ENCODE data around the gene SPATA13. TPM values are rescaled to one million over a fixed set of nuclear protein-coding genes. Genes with fewer than 3 reads are reported as not detected.
A peak's percentile ranks its signal among the peaks of the same experiment; 100 is the strongest.

Gene SPATA13
- total RNA-seq, 1 donor from 2014 or later: 5.1 TPM

DNA sequence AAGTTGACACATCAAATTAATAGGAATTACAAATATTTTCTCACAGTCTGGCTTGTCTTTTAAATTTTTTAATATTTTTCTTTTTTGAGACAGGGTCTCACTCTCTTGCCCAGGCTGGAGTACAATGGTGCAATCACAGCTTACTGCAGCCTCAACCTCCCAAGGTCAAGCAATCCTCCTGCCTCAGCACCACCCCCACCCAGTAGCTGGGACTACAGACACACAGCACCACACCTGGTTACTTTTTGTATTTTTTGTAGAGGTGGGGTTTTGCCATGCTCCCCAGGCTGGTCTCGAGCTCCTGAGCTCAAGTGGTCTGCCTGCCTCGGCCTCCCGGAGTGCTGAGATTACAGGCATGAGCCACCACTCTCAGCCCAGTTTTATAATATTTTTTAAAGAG, 72.0 kb downstream of the SPATA13 start:
- no peak for DNase-seq (ENCODE audit: low spot score)
- H3K9me3 Mint-ChIP-seq (ENCODE audit: low read depth): no peaks in the 10 kb centered on the region
- TF ChIP-seq, protein P1, sequence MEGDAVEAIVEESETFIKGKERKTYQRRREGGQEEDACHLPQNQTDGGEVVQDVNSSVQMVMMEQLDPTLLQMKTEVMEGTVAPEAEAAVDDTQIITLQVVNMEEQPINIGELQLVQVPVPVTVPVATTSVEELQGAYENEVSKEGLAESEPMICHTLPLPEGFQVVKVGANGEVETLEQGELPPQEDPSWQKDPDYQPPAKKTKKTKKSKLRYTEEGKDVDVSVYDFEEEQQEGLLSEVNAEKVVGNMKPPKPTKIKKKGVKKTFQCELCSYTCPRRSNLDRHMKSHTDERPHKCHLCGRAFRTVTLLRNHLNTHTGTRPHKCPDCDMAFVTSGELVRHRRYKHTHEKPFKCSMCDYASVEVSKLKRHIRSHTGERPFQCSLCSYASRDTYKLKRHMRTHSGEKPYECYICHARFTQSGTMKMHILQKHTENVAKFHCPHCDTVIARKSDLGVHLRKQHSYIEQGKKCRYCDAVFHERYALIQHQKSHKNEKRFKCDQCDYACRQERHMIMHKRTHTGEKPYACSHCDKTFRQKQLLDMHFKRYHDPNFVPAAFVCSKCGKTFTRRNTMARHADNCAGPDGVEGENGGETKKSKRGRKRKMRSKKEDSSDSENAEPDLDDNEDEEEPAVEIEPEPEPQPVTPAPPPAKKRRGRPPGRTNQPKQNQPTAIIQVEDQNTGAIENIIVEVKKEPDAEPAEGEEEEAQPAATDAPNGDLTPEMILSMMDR (IDR thresholded peaks at IDR 0.05): no peak
- no peak overlapping the region for H3K27ac Mint-ChIP-seq (ENCODE audit: unreplicated experiment)
- H3K4me3 Mint-ChIP-seq (ENCODE audit: unreplicated experiment): no peak overlapping the region
- peaks cover 19% of the 10 kb centered on the region for H3K4me1 Mint-ChIP-seq (ENCODE audit: low read depth)
- H3K36me3 Mint-ChIP-seq (ENCODE audit: low read depth): no peaks in the 10 kb centered on the region
- H3K27me3 Mint-ChIP-seq (ENCODE audit: low read depth): no peaks in the 10 kb centered on the region

DNA sequence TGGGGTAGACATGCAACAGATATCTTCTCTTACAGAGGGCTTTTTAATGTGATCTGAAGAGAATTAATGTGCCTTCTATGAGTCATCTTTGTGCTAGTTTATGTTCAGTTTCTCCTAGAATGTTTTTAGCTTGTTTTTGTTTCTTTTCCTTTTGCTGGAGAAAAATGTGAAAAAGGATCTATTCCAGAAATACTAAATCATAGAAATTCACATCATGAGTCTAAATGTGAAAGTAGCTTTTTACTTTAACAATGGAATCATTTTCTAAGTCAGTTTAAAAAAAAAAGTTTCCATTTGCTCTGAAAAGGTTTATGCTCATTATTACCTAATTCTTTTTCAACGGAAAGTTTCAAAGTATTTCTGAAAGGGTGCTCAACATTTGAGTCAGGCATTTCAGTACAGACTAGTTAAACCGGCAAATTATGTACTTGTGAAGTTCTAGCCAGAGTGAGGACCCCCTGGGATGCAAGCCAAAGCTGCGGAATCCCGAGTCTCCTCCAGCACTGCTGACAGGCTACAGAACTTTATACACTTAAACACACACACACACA, 72.9 kb downstream of the SPATA13 start:
- no peaks in the 10 kb centered on the region for H3K36me3 Mint-ChIP-seq (ENCODE audit: low read depth)
- no peaks in the 10 kb centered on the region for H3K9me3 Mint-ChIP-seq (ENCODE audit: low read depth)
- H3K4me3 Mint-ChIP-seq (ENCODE audit: unreplicated experiment): peak overlapping the region; percentile 61
- TF ChIP-seq, protein P1 (IDR thresholded peaks at IDR 0.05): no peak
- peaks cover 19% of the 10 kb centered on the region for H3K4me1 Mint-ChIP-seq (ENCODE audit: low read depth)
- peak overlapping the region; percentile 78 for H3K27ac Mint-ChIP-seq (ENCODE audit: unreplicated experiment)
- DNase-seq (ENCODE audit: low spot score): no peak
- no peaks in the 10 kb centered on the region for H3K27me3 Mint-ChIP-seq (ENCODE audit: low read depth)

DNA sequence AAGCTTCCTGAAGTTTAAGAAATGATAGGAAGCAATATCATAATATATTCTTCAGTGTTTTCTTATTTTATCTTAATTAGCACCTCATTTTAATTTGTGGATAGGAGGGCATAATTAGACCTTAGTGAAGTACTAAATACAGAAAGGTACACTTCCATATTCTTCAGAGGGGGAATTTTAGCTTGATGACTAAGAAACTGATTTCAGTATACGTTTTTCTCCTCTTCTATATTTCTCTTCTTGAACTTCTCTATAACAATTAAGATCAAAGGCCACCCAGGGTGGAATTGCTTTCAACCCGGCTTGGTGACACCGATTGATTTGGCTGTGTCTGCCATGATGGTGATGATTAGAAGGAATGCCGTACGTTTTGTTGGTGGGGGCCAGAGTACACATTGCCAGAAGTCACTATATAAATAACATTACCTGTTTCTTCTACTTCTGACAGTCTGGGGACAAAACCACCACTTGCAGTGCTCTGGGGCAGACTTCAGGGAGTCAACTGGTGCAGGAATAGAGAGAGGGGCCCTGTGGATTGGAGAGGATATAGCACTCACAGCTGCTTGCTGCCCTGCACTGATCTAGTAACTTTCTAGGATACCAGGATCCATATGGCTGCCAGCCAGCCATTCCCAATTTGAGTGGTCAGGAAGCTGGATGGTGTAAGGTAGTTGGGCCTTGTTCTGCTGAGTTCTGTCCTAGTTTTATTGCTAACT, 73.8 kb downstream of the SPATA13 start:
- Mint-ChIP-seq H3K9me3 (ENCODE audit: low read depth) (no peaks in the 10 kb centered on the region), H3K4me3 (ENCODE audit: unreplicated experiment) (no peak overlapping the region), H3K4me1 (ENCODE audit: low read depth) (peaks cover 19% of the 10 kb centered on the region), H3K27me3 (ENCODE audit: low read depth) (no peaks in the 10 kb centered on the region), H3K27ac (ENCODE audit: unreplicated experiment) (no peak overlapping the region), H3K36me3 (ENCODE audit: low read depth) (no peaks in the 10 kb centered on the region)
- DNase-seq (ENCODE audit: low spot score): no peak
- TF ChIP-seq, protein P1 (IDR thresholded peaks at IDR 0.05): no peak

DNA sequence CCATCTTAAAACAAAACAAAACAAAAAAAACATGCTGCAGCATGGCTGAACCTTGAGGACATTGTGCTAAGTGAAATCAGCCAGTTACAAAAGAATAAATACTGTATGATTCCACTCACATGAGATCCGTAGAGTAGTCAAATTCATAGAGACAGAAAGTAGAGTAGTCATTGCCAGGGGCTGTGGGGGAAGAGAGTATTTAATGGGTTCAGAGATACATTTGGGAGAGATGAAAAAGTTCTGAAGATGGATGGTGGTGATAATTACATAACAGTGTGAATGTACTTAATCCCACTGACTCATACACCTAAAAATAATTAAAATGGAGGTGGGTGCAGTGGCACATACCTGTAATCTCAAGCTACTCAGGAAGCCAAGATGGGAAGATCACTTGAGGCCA, 76.8 kb downstream of the SPATA13 start:
- H3K9me3 Mint-ChIP-seq (ENCODE audit: low read depth): no peaks in the 10 kb centered on the region
- H3K27ac Mint-ChIP-seq (ENCODE audit: unreplicated experiment): no peak overlapping the region
- peaks cover 16% of the 10 kb centered on the region for H3K4me1 Mint-ChIP-seq (ENCODE audit: low read depth)
- H3K4me3 Mint-ChIP-seq (ENCODE audit: unreplicated experiment): no peak overlapping the region
- DNase-seq (ENCODE audit: low spot score): no peak
- H3K36me3 Mint-ChIP-seq (ENCODE audit: low read depth): no peaks in the 10 kb centered on the region
- TF ChIP-seq, protein P1 (IDR thresholded peaks at IDR 0.05): no peak
- no peaks in the 10 kb centered on the region for H3K27me3 Mint-ChIP-seq (ENCODE audit: low read depth)

DNA sequence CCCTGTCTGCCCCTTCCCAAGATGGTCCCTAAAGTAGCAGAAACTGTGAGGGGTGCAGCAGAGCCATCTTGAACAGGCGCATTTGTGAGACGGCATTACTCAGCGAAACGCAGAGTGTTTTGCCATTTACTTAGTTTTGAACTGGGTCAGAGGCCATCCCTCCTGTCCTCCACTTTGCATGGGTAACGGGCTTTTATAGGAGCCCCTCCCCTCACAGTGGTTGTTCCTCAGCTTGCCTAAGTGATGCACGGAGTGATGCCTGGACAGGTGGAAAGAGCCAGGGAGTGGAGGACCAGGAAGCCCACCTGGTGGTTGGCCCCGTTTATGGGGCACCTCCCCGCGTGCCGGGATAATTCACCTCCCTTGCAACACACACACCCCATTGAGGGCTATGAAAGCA, 80.8 kb downstream of the SPATA13 start:
- H3K27ac Mint-ChIP-seq (ENCODE audit: unreplicated experiment): no peak overlapping the region
- H3K9me3 Mint-ChIP-seq (ENCODE audit: low read depth): no peaks in the 10 kb centered on the region
- H3K4me3 Mint-ChIP-seq (ENCODE audit: unreplicated experiment): no peak overlapping the region
- H3K4me1 Mint-ChIP-seq (ENCODE audit: low read depth): no peaks in the 10 kb centered on the region
- DNase-seq (ENCODE audit: low spot score): no peak
- H3K27me3 Mint-ChIP-seq (ENCODE audit: low read depth): no peaks in the 10 kb centered on the region
- no peaks in the 10 kb centered on the region for H3K36me3 Mint-ChIP-seq (ENCODE audit: low read depth)
- TF ChIP-seq, protein P1 (IDR thresholded peaks at IDR 0.05): no peak
